Measurements from ENCODE around the gene KAZN.

Gene KAZN

GRCh38 chr1:14999441-14999840 is 401.0 kb downstream of the KAZN start:
- no peak for DNase-seq

GRCh38 chr1:15000030-15000429 is 401.5 kb downstream of the KAZN start:
- no peak for DNase-seq

- no peak for DNase-seq
Observed at GRCh38 chr1:15000671-15001070, 402.2 kb downstream of the KAZN start.

- no peak for DNase-seq
Observed at GRCh38 chr1:15001317-15001915, 402.9 kb downstream of the KAZN start.

- no peak for DNase-seq
Observed at GRCh38 chr1:15002325-15002724, 403.8 kb downstream of the KAZN start.

- DNase-seq: no peak
Observed at GRCh38 chr1:15004396-15004795, 405.9 kb downstream of the KAZN start.

- DNase-seq: no peak
Observed at GRCh38 chr1:15005116-15005515, 406.6 kb downstream of the KAZN start.

GRCh38 chr1:15007368-15007767 is 408.9 kb downstream of the KAZN start:
- DNase-seq: no peak

- DNase-seq: no peak
Observed at GRCh38 chr1:15007842-15008241, 409.4 kb downstream of the KAZN start.

- DNase-seq: no peak
Observed at GRCh38 chr1:15008783-15009729, 410.6 kb downstream of the KAZN start.

GRCh38 chr1:15011160-15011559 is 412.7 kb downstream of the KAZN start:
- DNase-seq: no peak

GRCh38 chr1:15011661-15012060 is 413.2 kb downstream of the KAZN start:
- no peak for DNase-seq

- DNase-seq: no peak
Observed at GRCh38 chr1:15012822-15013221, 414.3 kb downstream of the KAZN start.

GRCh38 chr1:15013767-15014166 is 415.3 kb downstream of the KAZN start:
- DNase-seq: no peak

- no peak for DNase-seq
Observed at GRCh38 chr1:15014516-15014915, 416.0 kb downstream of the KAZN start.

- DNase-seq: no peak
Observed at GRCh38 chr1:15016001-15016400, 417.5 kb downstream of the KAZN start.

- DNase-seq: no peak
Observed at GRCh38 chr1:15016526-15016925, 418.0 kb downstream of the KAZN start.

- no peak for DNase-seq
Observed at GRCh38 chr1:15017120-15017519, 418.6 kb downstream of the KAZN start.

GRCh38 chr1:15018767-15019166 is 420.3 kb downstream of the KAZN start:
- DNase-seq: no peak

GRCh38 chr1:15020943-15021745 is 422.7 kb downstream of the KAZN start:
- no peak for DNase-seq

GRCh38 chr1:15022048-15022447 is 423.6 kb downstream of the KAZN start:
- DNase-seq: no peak

GRCh38 chr1:15023205-15023604 is 424.7 kb downstream of the KAZN start:
- DNase-seq: no peak

GRCh38 chr1:15023976-15024375 is 425.5 kb downstream of the KAZN start:
- no peak for DNase-seq

- DNase-seq: no peak
Observed at GRCh38 chr1:15026117-15026489, 427.6 kb downstream of the KAZN start.
